ENCODE measurements around the gene IDE. TPM values are rescaled to one million over a fixed set of nuclear protein-coding genes. Genes with fewer than 3 reads are reported as not detected.

The IDE gene
- total and polyA plus RNA-seq, 9 of the 15 experiments (the other 6 are each of a cell fraction or from before 2014, with no cell fraction given) = 10.2 to 50.6 (median 33.2) TPM

GRCh38 chr10:92573091-92573797 lies 649 bp downstream of the IDE start (continued):
- TF ChIP-seq KDM5B (IDR thresholded peaks at IDR 0.05; ENCODE audit: insufficient replicate concordance, low read depth, low read length) (peak; percentile 8), CC2D1A (IDR thresholded peaks at IDR 0.05) (no peak), POLR2AphosphoS5 (IDR thresholded peaks at IDR 0.05; ENCODE audit: control insufficient read depth, insufficient read depth, low read depth, low read length) (no peak), ZEB2 (IDR thresholded peaks at IDR 0.05) (no peak), NR2C2 (CRISPR knock-in tag; IDR thresholded peaks at IDR 0.05) (no peak), NR2C2 (tag; IDR thresholded peaks at IDR 0.05) (0 out of 2 replicates have a peak, but pooled peaks have one; percentile 31), FOS (IDR thresholded peaks at IDR 0.05; ENCODE audit: extremely low read depth, insufficient read length) (no peak), IRF1 (CRISPR knock-in tag; IDR thresholded peaks at IDR 0.05; ENCODE audit: borderline replicate concordance) (peak; percentile 79; the same call in 1 of the 2 replicates), RBM22 (IDR thresholded peaks at IDR 0.05; ENCODE audit: low read depth, low read length, poor library complexity, severe bottlenecking) (peak; percentile 21), SP2 (IDR thresholded peaks at IDR 0.05; ENCODE audit: extremely low read depth, low read depth, low read length, poor library complexity, severe bottlenecking) (no peak), SRSF7 (optimal IDR thresholded peaks at IDR 0.05; ENCODE audit: low read depth, low read length) (no peak), ZFX (CRISPR knock-in tag; IDR thresholded peaks at IDR 0.05) (peak; percentile 91; the same call in 1 of the 2 replicates), SUPT5H (IDR thresholded peaks at IDR 0.05) (no peak), PCBP1 (IDR thresholded peaks at IDR 0.05; ENCODE audit: low read depth, low read length, poor library complexity, severe bottlenecking) (no peak), SMAD3 (CRISPR knock-in tag; conservative IDR thresholded peaks at IDR 0.05) (no peak), RFX5 (IDR thresholded peaks at IDR 0.05; ENCODE audit: low read depth, low read length) (no peak), C11orf30 (IDR thresholded peaks at IDR 0.05; ENCODE audit: low read depth) (no peak)
- TF ChIP-seq, protein P1, sequence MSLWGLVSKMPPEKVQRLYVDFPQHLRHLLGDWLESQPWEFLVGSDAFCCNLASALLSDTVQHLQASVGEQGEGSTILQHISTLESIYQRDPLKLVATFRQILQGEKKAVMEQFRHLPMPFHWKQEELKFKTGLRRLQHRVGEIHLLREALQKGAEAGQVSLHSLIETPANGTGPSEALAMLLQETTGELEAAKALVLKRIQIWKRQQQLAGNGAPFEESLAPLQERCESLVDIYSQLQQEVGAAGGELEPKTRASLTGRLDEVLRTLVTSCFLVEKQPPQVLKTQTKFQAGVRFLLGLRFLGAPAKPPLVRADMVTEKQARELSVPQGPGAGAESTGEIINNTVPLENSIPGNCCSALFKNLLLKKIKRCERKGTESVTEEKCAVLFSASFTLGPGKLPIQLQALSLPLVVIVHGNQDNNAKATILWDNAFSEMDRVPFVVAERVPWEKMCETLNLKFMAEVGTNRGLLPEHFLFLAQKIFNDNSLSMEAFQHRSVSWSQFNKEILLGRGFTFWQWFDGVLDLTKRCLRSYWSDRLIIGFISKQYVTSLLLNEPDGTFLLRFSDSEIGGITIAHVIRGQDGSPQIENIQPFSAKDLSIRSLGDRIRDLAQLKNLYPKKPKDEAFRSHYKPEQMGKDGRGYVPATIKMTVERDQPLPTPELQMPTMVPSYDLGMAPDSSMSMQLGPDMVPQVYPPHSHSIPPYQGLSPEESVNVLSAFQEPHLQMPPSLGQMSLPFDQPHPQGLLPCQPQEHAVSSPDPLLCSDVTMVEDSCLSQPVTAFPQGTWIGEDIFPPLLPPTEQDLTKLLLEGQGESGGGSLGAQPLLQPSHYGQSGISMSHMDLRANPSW (CRISPR knock-in tag; IDR thresholded peaks at IDR 0.05) = no peak
- TF ChIP-seq, protein P2, sequence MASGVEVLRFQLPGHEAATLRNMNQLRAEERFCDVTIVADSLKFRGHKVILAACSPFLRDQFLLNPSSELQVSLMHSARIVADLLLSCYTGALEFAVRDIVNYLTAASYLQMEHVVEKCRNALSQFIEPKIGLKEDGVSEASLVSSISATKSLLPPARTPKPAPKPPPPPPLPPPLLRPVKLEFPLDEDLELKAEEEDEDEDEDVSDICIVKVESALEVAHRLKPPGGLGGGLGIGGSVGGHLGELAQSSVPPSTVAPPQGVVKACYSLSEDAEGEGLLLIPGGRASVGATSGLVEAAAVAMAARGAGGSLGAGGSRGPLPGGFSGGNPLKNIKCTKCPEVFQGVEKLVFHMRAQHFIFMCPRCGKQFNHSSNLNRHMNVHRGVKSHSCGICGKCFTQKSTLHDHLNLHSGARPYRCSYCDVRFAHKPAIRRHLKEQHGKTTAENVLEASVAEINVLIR (CRISPR knock-in tag; IDR thresholded peaks at IDR 0.05) = no peak
- TF ChIP-seq, protein P3, sequence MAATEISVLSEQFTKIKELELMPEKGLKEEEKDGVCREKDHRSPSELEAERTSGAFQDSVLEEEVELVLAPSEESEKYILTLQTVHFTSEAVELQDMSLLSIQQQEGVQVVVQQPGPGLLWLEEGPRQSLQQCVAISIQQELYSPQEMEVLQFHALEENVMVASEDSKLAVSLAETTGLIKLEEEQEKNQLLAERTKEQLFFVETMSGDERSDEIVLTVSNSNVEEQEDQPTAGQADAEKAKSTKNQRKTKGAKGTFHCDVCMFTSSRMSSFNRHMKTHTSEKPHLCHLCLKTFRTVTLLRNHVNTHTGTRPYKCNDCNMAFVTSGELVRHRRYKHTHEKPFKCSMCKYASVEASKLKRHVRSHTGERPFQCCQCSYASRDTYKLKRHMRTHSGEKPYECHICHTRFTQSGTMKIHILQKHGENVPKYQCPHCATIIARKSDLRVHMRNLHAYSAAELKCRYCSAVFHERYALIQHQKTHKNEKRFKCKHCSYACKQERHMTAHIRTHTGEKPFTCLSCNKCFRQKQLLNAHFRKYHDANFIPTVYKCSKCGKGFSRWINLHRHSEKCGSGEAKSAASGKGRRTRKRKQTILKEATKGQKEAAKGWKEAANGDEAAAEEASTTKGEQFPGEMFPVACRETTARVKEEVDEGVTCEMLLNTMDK (IDR thresholded peaks at IDR 0.05; ENCODE audit: borderline replicate concordance, insufficient read depth, low read depth, low read length, poor library complexity, severe bottlenecking) = no peak

All from K562 (cell line).